GM18526 (cell line): ENCODE results near the gene PRKG2.

Experiments used
- POLR2A ChIP-seq: IDR thresholded peaks from 3 replicates; pipeline ENCODE4 v1.6.1; 2011; ENCODE audit not compliant: insufficient read length; ENCODE audit errors: extremely low read depth

PRKG2 gene

GRCh38 chr4:81085291-81085690 is 129.7 kb downstream of the PRKG2 start:
- no peak for TF ChIP-seq POLR2A

- no peak for TF ChIP-seq POLR2A
These were observed 130.4 kb downstream of the PRKG2 start for GRCh38 chr4:81084634-81085033.

- TF ChIP-seq POLR2A: no peak
These were observed 131.0 kb downstream of the PRKG2 start for GRCh38 chr4:81084029-81084428.

- TF ChIP-seq POLR2A: no peak
These were observed 133.9 kb downstream of the PRKG2 start for GRCh38 chr4:81081156-81081555.

GRCh38 chr4:81071013-81071412 is 144.0 kb downstream of the PRKG2 start:
- no peak for TF ChIP-seq POLR2A

GRCh38 chr4:81069706-81070331 is 145.2 kb downstream of the PRKG2 start:
- TF ChIP-seq POLR2A: no peak

GRCh38 chr4:81065446-81065845 is 149.6 kb downstream of the PRKG2 start:
- no peak for TF ChIP-seq POLR2A

GRCh38 chr4:81062001-81062400 is 153.0 kb downstream of the PRKG2 start:
- TF ChIP-seq POLR2A: no peak

GRCh38 chr4:81061344-81061730 is 153.7 kb downstream of the PRKG2 start:
- TF ChIP-seq POLR2A: no peak

GRCh38 chr4:81060587-81061343 is 154.3 kb downstream of the PRKG2 start:
- TF ChIP-seq POLR2A: no peak

GRCh38 chr4:81058621-81059020 is 156.4 kb downstream of the PRKG2 start:
- no peak for TF ChIP-seq POLR2A

GRCh38 chr4:81052119-81053068 is 162.6 kb downstream of the PRKG2 start:
- no peak for TF ChIP-seq POLR2A

GRCh38 chr4:81049907-81050306 is 165.1 kb downstream of the PRKG2 start:
- no peak for TF ChIP-seq POLR2A

- TF ChIP-seq POLR2A: no peak
These were observed 165.7 kb downstream of the PRKG2 start for GRCh38 chr4:81049330-81049729.

GRCh38 chr4:81042578-81043365 is 172.2 kb downstream of the PRKG2 start:
- no peak for TF ChIP-seq POLR2A
